Right cardiac atrium (tissue), 5 donors: ENCODE measurements around the gene CEACAM7. TPM values are rescaled to one million over a fixed set of nuclear protein-coding genes. Genes with fewer than 3 reads are reported as not detected.
A peak's percentile ranks its signal among the peaks of the same experiment; 100 is the strongest.

Experiments
- ATAC-seq, 2 donors: fragments of 200-7000 bp; cut with Tn5 transposase; one replicate each; pipeline versions ENCODE4 v1.8.0 to v1.9.1; 2020; ENCODE audit warnings: moderate library complexity in 2 of 2, mild to moderate bottlenecking in 1 of 2
- DNase-seq, 3 donors: peaks; one replicate each; pipeline ENCODE4 v3.0.0-alpha.2; 2020
- H3K27ac ChIP-seq: one replicate; pipeline ENCODE4 v1.5.1; 2013; ENCODE audit warnings: mild to moderate bottlenecking, low read length, control low read depth, moderate library complexity
- H3K27me3 ChIP-seq: one replicate; pipeline ENCODE4 v1.6.1; 2013; ENCODE audit not compliant: control insufficient read depth, insufficient read depth
- H3K4me1 ChIP-seq: one replicate; pipeline ENCODE4 v1.6.1; 2013; ENCODE audit warnings: low read length; ENCODE audit not compliant: control insufficient read depth, insufficient read depth
- H3K4me3 ChIP-seq: one replicate; pipeline ENCODE4 v1.5.1; 2013; ENCODE audit warnings: low read length, control low read depth
- H3K9me3 ChIP-seq: one replicate; pipeline ENCODE4 v1.6.1; 2013; ENCODE audit warnings: low read length; ENCODE audit not compliant: control insufficient read depth
- WGBS: extraction: QIAGEN DNeasy Blood & Tissue Kit; methylation state at CpG from one replicate; pipeline ENCODE4 v1.1.7; 2013; 5-methylcytosine and 5-hydroxymethylcytosine counted together
- intact Hi-C, 4 donors: fragments of 100-400 bp; cut with DNase I; formaldehyde crosslinking; loops; one replicate each; pipeline versions ENCODE4 v1.11.0 to v1.14.0; 2022 to 2023
- polyA plus RNA-seq: library from polyadenylated mRNA; stranded (reverse); fragments of 200-250 nt; gene quantifications from one replicate; pipeline ENCODE4 v1.2.3, GENCODE V29; 2013
- total RNA-seq, 4 donors: library from RNA; stranded (reverse); fragmentation: NEBNext Ultra II Directional; extraction: Animal tissue kit (Norgen Biotek cat#: 25700); gene quantifications; one replicate each; pipeline ENCODE4 v1.2.1, GENCODE V29; 2021
- donor health status: healthy with polysubstance abuse.
- donor health status: DM: no; HTN: yes; CAD: no.
- donor health status: DM: no; HTN: no; CAD: no.
- donor health status: DM: no; HTN: yes; CAD: no; lungs with severe emphysema.
- donor health status: DM: yes; HTN: yes; CAD: no.

CEACAM7 gene
- total and polyA plus RNA-seq, 5 donors = not detected

- Histone ChIP-seq H3K4me1 (no peaks in the 10 kb centered on the region), H3K4me3 (no peak within 1 kb of the TSS), H3K27me3 (no peaks in the 10 kb centered on the region), H3K27ac (no peak within 1 kb of the TSS), H3K9me3 (no peaks in the 10 kb centered on the region)
- WGBS = 37% methylated on average over 4 of the region's 4 CpGs
- no peak for DNase-seq
- intact Hi-C loops = no loop called here
- ATAC-seq = no peak
These were observed 20.4 kb upstream of the CEACAM7 start, which contains the start of gene CEACAM5 for GRCh38 chr19:41708481-41708880. Gene CEACAM5 (plus strand): TSS chr19:41708626. CDS start chr19:41708732, 106 bp downstream.

- no peak overlapping the region for H3K4me3 ChIP-seq
- no peak overlapping the region for H3K27ac ChIP-seq
- ATAC-seq (no peak), DNase-seq (no peak)
- intact Hi-C loops = no loop called here
- WGBS = 67% methylated on average over 5 of the region's 5 CpGs
- no peaks in the 10 kb centered on the region for H3K9me3 ChIP-seq
- no peaks in the 10 kb centered on the region for H3K27me3 ChIP-seq
- H3K4me1 ChIP-seq = no peaks in the 10 kb centered on the region
These were observed 19.9 kb upstream of the CEACAM7 start for GRCh38 chr19:41707871-41708371.

- no peaks in the 10 kb centered on the region for H3K9me3 ChIP-seq
- 57% methylated on average over 5 of the region's 5 CpGs for WGBS
- intact Hi-C loops = no loop called here
- DNase-seq = no peak
- ATAC-seq = no peak
- no peaks in the 10 kb centered on the region for H3K4me1 ChIP-seq
- H3K4me3 ChIP-seq = no peak overlapping the region
- H3K27ac ChIP-seq = no peak overlapping the region
- H3K27me3 ChIP-seq = no peaks in the 10 kb centered on the region
These were observed 19.4 kb upstream of the CEACAM7 start for GRCh38 chr19:41707502-41707812.

- DNase-seq = peak; percentile 29 to 69 (median 57)
- Histone ChIP-seq H3K27ac (no peak overlapping the region), H3K9me3 (no peaks in the 10 kb centered on the region), H3K4me3 (no peak overlapping the region), H3K27me3 (no peaks in the 10 kb centered on the region), H3K4me1 (no peaks in the 10 kb centered on the region)
- 13% methylated on average over 26 of the region's 26 CpGs for WGBS
- intact Hi-C loops = no loop called here
- peak; percentile 44 to 63 for ATAC-seq
These were observed 18.9 kb upstream of the CEACAM7 start for GRCh38 chr19:41706741-41707501.

- DNase-seq = no peak
- intact Hi-C loops = no loop called here
- Histone ChIP-seq H3K27ac (no peak overlapping the region), H3K4me1 (no peaks in the 10 kb centered on the region), H3K4me3 (no peak overlapping the region), H3K9me3 (no peaks in the 10 kb centered on the region), H3K27me3 (no peaks in the 10 kb centered on the region)
- ATAC-seq = peak in 1 of 2 donors; percentile 20
- WGBS = 36% methylated on average over 10 of the region's 10 CpGs
These were observed 17.5 kb upstream of the CEACAM7 start for GRCh38 chr19:41705393-41706174.

GRCh38 chr19:41703602-41704293, 15.7 kb upstream of the CEACAM7 start:
- intact Hi-C loops = no loop called here
- H3K4me1 ChIP-seq = no peaks in the 10 kb centered on the region
- H3K27ac ChIP-seq = no peak overlapping the region
- WGBS = 67% methylated on average over 8 of the region's 8 CpGs
- no peak overlapping the region for H3K4me3 ChIP-seq
- H3K27me3 ChIP-seq = no peaks in the 10 kb centered on the region
- DNase-seq (no peak), ATAC-seq (no peak)
- H3K9me3 ChIP-seq = no peaks in the 10 kb centered on the region

GRCh38 chr19:41702171-41702651, 14.1 kb upstream of the CEACAM7 start:
- no peaks in the 10 kb centered on the region for H3K27me3 ChIP-seq
- DNase-seq (no peak), ATAC-seq (no peak)
- H3K27ac ChIP-seq = no peak overlapping the region
- WGBS = 39% methylated on average over 3 of the region's 3 CpGs
- H3K4me3 ChIP-seq = no peak overlapping the region
- H3K4me1 ChIP-seq = no peaks in the 10 kb centered on the region
- intact Hi-C loops = no loop called here
- no peaks in the 10 kb centered on the region for H3K9me3 ChIP-seq

GRCh38 chr19:41701401-41702075, 13.5 kb upstream of the CEACAM7 start:
- DNase-seq (no peak), ATAC-seq (no peak)
- Histone ChIP-seq H3K4me1 (no peaks in the 10 kb centered on the region), H3K27me3 (no peaks in the 10 kb centered on the region), H3K4me3 (no peak overlapping the region), H3K27ac (no peak overlapping the region), H3K9me3 (no peaks in the 10 kb centered on the region)
- intact Hi-C loops = no loop called here
- WGBS = 34% methylated on average over 10 of the region's 10 CpGs

GRCh38 chr19:41700381-41701195, 12.5 kb upstream of the CEACAM7 start:
- no peaks in the 10 kb centered on the region for H3K9me3 ChIP-seq
- no peak overlapping the region for H3K4me3 ChIP-seq
- intact Hi-C loops = no loop called here
- no peaks in the 10 kb centered on the region for H3K4me1 ChIP-seq
- H3K27ac ChIP-seq = no peak overlapping the region
- 65% methylated on average over 13 of the region's 13 CpGs for WGBS
- DNase-seq (no peak), ATAC-seq (no peak)
- no peaks in the 10 kb centered on the region for H3K27me3 ChIP-seq

GRCh38 chr19:41699968-41700323, 11.9 kb upstream of the CEACAM7 start:
- 49% methylated on average over 2 of the region's 2 CpGs for WGBS

More at GRCh38 chr19:41699968-41700323, 11.9 kb upstream of the CEACAM7 start:
- Histone ChIP-seq H3K27ac (no peak overlapping the region), H3K27me3 (no peaks in the 10 kb centered on the region), H3K4me3 (no peak overlapping the region), H3K4me1 (no peaks in the 10 kb centered on the region), H3K9me3 (no peaks in the 10 kb centered on the region)
- DNase-seq = no peak
- no peak for ATAC-seq
- intact Hi-C loops = no loop called here
